NT2/D1 (cell line): ENCODE measurements around the gene SGCA.

Source experiments
- DNase-seq: peaks from one replicate; pipeline ENCODE4 v3.0.0-alpha.2; 2011; ENCODE audit warnings: low read depth, low spot score
- H3K27me3 ChIP-seq: 2 replicates; pipeline ENCODE4 v1.6.0; 2011; ENCODE audit warnings: mild to moderate bottlenecking; ENCODE audit not compliant: insufficient read length, insufficient read depth
- H3K36me3 ChIP-seq: 2 replicates; pipeline ENCODE4 v1.6.1; 2011; ENCODE audit warnings: mild to moderate bottlenecking, low read length, mixed read lengths; ENCODE audit not compliant: insufficient read depth, insufficient read length
- H3K4me1 ChIP-seq: 2 replicates; pipeline ENCODE4 v1.5.1; 2011; ENCODE audit not compliant: insufficient read depth, insufficient read length
- H3K4me3 ChIP-seq: 2 replicates; pipeline ENCODE4 v1.5.1; 2011; ENCODE audit warnings: low read depth; ENCODE audit not compliant: insufficient read length
- H3K9ac ChIP-seq: 2 replicates; pipeline ENCODE4 v1.6.0; 2011; ENCODE audit warnings: low read depth; ENCODE audit not compliant: insufficient read length
- H3K9me3 ChIP-seq: 2 replicates; pipeline ENCODE4 v1.5.1; 2011; ENCODE audit warnings: mild to moderate bottlenecking, low read length; ENCODE audit not compliant: insufficient read depth
- SUZ12 ChIP-seq: IDR thresholded peaks from 2 replicates; pipeline ENCODE4 v1.6.1; 2011; ENCODE audit not compliant: insufficient read length, insufficient read depth; ENCODE audit errors: extremely low read depth
- YY1 ChIP-seq: IDR thresholded peaks from 2 replicates; pipeline ENCODE4 v1.6.1; 2011; ENCODE audit not compliant: insufficient read length, insufficient read depth
- ZNF274 ChIP-seq: IDR thresholded peaks from 2 replicates; pipeline ENCODE4 v1.6.1; 2011; ENCODE audit warnings: mild to moderate bottlenecking, low read depth, low read length

Gene SGCA

GRCh38 chr17:50130559-50131305 lies 35.1 kb upstream of the SGCA start:
- H3K36me3 ChIP-seq: peaks cover 24% of the 10 kb centered on the region
- no peak overlapping the region for H3K9ac ChIP-seq
- DNase-seq: no peak
- peaks cover 49% of the 10 kb centered on the region for H3K4me1 ChIP-seq
- TF ChIP-seq SUZ12: no peak
- H3K27me3 ChIP-seq: peaks cover 13% of the 10 kb centered on the region
- H3K4me3 ChIP-seq: peak overlapping the region; percentile 24
- H3K9me3 ChIP-seq: no peaks in the 10 kb centered on the region

- TF ChIP-seq YY1: no peak
- TF ChIP-seq ZNF274: no peak
- no peak for TF ChIP-seq SUZ12
- DNase-seq: no peak
- no peak overlapping the region for H3K9ac ChIP-seq
- peaks cover 39% of the 10 kb centered on the region for H3K36me3 ChIP-seq
- no peak overlapping the region for H3K4me3 ChIP-seq
- H3K27me3 ChIP-seq: peaks cover 13% of the 10 kb centered on the region
- no peaks in the 10 kb centered on the region for H3K9me3 ChIP-seq
- H3K4me1 ChIP-seq: peaks cover 52% of the 10 kb centered on the region
These were observed 33.6 kb upstream of the SGCA start for GRCh38 chr17:50132104-50132794.

GRCh38 chr17:50133028-50133768 lies 32.6 kb upstream of the SGCA start:
- no peak overlapping the region for H3K4me3 ChIP-seq

GRCh38 chr17:50133769-50134099 lies 32.1 kb upstream of the SGCA start:
- H3K4me3 ChIP-seq: no peak overlapping the region
- peaks cover 13% of the 10 kb centered on the region for H3K27me3 ChIP-seq
- peak overlapping the region; percentile 39 for H3K9ac ChIP-seq
- TF ChIP-seq ZNF274: no peak
- TF ChIP-seq SUZ12: no peak
- no peak for TF ChIP-seq YY1
- no peaks in the 10 kb centered on the region for H3K9me3 ChIP-seq
- H3K36me3 ChIP-seq: peaks cover 54% of the 10 kb centered on the region
- DNase-seq: no peak
- peaks cover 47% of the 10 kb centered on the region for H3K4me1 ChIP-seq

More at GRCh38 chr17:50133028-50133768, 32.6 kb upstream of the SGCA start:
- H3K9ac ChIP-seq: peak overlapping the region; percentile 39
- H3K9me3 ChIP-seq: no peaks in the 10 kb centered on the region
- H3K36me3 ChIP-seq: peaks cover 49% of the 10 kb centered on the region
- DNase-seq: no peak
- H3K27me3 ChIP-seq: peaks cover 13% of the 10 kb centered on the region
- peaks cover 47% of the 10 kb centered on the region for H3K4me1 ChIP-seq
- TF ChIP-seq YY1: no peak
- no peak for TF ChIP-seq SUZ12
- no peak for TF ChIP-seq ZNF274

- Histone ChIP-seq H3K36me3 (peaks cover 61% of the 10 kb centered on the region), H3K4me1 (peaks cover 51% of the 10 kb centered on the region), H3K9ac (peak overlapping the region; percentile 45), H3K4me3 (no peak overlapping the region), H3K9me3 (no peaks in the 10 kb centered on the region), H3K27me3 (peaks cover 13% of the 10 kb centered on the region)
- no peak for DNase-seq
- TF ChIP-seq SUZ12 (no peak), YY1 (no peak), ZNF274 (no peak)
These were observed 31.3 kb upstream of the SGCA start for GRCh38 chr17:50134206-50135110.

- Histone ChIP-seq H3K9me3 (no peaks in the 10 kb centered on the region), H3K27me3 (peaks cover 7% of the 10 kb centered on the region), H3K36me3 (peaks cover 72% of the 10 kb centered on the region), H3K9ac (no peak overlapping the region), H3K4me3 (no peak overlapping the region), H3K4me1 (peaks cover 59% of the 10 kb centered on the region)
- TF ChIP-seq ZNF274 (no peak), YY1 (no peak), SUZ12 (no peak)
- no peak for DNase-seq
These were observed 30.3 kb upstream of the SGCA start for GRCh38 chr17:50135316-50136095.
